Activated CD4-positive, alpha-beta T cell treated with anti-CD3 and anti-CD28 coated beads, Interleukin-2, Interleukin-4, amounts not matched to agents 100 ng/mL and 50 ng/mL, durations not matched to agents 16 hours and 8 hours (primary cell): ENCODE measurements around the gene NUDCD3.
"Not testable (repeated sequence)": the region's sequence is repeated elsewhere in the genome, so short reads cannot be mapped to it uniquely, and the experiment has no call there.

Experiments used
- DNase-seq: peaks from one replicate; pipeline ENCODE4 v3.0.0-alpha.2; 2020; ENCODE audit warnings: low spot score

Gene NUDCD3

GRCh38 chr7:44447874-44448425, 42.5 kb downstream of the NUDCD3 start:
- DNase-seq, result no peak

DNA sequence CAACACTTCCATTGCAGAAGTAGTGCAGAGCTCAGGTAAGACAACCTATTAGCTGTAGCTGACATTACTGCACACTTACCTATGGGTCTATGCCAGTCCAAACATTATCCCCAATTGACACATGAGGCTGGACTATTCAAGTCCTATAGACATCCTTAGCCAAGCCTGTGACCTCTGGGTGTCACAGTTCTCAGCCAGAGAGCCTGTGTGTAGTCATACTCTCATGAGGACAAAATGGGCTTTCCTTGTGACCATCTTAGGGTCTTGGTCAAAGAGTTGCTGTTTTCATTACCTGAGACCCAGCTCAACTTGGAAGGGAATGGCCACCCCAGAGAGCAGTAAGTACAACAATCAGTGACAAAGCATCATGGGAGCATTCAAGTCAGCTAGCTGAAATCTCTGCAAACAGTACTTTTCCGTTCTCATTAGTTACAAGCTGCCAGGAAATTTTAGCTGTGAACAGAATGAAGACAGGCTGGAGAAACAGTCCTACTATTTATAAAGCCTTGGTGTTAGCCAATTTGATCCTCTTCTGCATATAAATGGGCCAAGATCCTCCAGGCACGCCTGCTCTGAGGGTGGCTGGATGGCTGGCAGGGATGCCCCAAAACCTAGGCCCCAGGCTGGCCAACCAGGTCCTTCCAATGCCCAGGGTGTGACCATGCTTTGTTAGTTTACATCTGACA, 44.3 kb downstream of the NUDCD3 start:
- DNase-seq, result no peak

- no peak for DNase-seq
These were observed 49.4 kb downstream of the NUDCD3 start for GRCh38 chr7:44441079-44441478.

DNA sequence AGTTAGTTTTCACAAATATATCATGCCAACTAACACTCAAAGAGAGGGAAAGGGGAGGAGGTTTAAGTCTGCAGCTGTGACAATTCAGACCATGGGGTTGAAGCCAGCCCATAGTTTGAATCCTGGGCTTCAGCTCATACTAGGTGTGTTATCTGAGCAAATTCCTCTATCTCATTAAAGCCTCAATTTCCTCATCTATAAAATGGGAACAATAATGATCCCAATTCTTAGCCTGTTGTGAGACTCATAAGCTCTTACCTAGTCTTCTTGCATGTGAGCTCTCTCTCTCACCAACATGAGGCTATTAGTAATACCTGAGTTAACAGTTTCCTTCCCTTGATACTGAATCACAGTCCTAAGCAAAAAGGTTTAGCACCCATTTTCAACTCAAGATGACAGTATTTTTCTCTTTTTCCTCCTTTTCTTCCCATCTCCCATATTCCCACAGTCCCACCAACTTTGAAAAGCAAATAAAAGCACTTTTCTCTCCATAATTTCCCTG, 49.8 kb downstream of the NUDCD3 start:
- no peak for DNase-seq

GRCh38 chr7:44439926-44440325, 50.5 kb downstream of the NUDCD3 start:
- DNase-seq, result no peak

GRCh38 chr7:44438816-44439215, 51.6 kb downstream of the NUDCD3 start:
- DNase-seq, result no peak

DNA sequence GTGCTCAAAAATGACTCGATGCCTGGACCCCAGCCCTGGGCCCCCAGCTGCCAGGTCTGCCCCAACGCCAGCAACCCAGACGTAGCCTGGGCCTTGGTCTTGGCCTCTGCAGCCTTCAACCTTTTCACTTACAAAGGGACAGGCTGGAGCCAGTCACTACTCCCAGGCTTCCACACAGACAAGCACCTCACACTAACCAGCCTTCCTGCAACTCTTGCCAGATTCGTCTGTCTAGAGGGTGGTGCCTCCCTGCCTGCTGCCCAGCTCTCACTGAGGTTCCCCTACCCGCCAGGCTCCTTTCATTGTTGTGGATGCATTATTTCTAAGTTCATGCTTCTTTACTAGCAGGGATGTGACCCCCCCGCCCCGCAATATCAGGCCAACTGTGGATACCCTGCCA, 56.3 kb downstream of the NUDCD3 start:
- DNase-seq, result no peak

DNA sequence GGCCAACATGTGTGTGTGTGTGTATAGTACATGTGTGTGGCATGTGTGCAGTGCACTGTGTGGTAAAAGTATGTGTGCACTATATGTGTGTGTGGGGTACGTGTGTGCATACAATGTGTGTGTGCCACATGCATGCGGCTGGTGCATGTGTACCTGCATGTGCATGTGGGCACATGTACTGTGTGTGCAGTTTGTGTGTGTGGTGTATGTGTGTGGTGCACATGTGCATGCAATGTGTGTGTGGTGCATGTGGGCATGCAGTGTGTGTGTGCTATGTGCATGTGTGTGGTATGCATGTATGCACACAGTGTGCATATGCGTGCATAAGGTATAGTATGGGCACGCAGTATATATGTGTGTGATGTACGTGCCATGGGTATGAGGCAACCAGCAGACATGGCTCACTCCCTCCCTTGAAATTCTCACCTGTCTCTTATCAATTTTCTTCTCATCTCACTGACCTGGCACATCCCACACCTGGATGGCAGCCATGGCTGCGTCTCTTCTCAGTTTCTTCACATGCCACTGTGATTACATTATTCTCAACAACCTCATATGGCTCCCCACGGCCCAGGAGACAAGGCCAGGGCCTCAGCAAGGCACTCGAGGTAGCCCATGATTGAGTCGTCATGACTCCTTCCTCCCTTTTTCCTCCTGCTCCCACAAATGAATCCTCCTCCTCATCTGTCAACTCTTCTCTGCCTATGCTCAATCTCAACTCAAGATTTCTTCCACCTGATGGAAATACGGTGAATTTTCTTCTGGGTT, 57.0 kb downstream of the NUDCD3 start:
- DNase-seq, result no peak

- no peak for DNase-seq
These were observed 58.0 kb downstream of the NUDCD3 start for GRCh38 chr7:44432381-44432977.

GRCh38 chr7:44431091-44431608, 59.3 kb downstream of the NUDCD3 start:
- no peak for DNase-seq

DNA sequence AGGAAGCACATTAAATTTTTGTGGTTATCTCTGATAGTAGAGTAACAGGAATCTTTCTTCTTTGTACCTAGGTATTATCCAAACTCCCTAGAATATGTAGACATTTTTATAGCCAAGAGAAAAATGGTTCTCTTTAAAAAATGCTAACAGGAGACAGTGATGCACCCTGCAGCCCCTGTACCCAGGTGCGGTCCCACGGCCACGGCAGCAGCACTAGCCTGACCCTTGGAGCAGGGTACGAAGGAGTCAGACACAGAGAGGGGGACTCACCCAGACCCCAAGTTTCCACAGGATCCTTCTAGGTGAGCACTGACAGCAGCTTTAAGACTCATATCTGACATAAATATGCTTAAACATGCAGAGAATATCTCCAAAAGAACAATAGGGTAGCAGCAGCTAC, 60.4 kb downstream of the NUDCD3 start:
- DNase-seq, result no peak

GRCh38 chr7:44424762-44425161, 65.7 kb downstream of the NUDCD3 start:
- DNase-seq, result not testable (repeated sequence)

DNA sequence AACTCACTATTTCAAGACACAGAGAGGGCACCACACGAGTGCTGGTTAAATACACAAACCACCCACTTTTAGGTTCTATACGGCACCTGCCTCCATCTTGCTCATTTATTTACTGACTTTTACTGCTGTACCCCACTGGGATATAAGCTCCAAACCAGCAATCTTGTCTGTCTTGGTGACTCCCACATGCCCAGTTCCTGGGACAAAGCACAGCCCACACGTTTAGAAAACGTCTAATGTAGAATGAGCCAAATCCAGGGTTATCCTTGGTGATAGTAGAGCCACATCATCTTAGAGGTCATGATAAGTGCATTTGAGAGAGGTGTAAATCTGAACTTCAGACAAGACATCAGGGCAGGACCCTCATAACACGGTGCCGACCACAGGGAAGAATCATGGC, 73.5 kb downstream of the NUDCD3 start:
- no peak for DNase-seq

- DNase-seq, result no peak
These were observed 74.9 kb downstream of the NUDCD3 start for GRCh38 chr7:44415510-44415909.

DNA sequence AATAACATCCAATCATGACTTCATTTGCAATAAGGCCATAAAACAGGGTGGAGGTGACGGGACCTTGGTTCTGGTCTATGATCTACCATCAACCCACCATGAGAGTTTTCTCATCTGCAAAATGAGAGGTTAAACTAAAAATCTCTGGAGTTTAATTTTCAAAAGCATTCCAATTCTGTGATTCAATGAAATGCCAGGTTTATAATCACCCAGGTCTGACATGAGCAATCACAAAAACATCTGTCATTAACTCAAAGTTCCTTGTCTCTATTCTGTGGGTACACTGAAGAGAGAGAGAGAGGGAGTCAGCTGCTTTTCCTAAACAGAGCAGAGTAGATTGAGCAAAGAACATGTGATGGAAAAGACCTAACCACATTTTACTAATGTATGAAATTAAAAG, 75.4 kb downstream of the NUDCD3 start:
- no peak for DNase-seq

- no peak for DNase-seq
These were observed 79.2 kb downstream of the NUDCD3 start for GRCh38 chr7:44411306-44411705.

DNA sequence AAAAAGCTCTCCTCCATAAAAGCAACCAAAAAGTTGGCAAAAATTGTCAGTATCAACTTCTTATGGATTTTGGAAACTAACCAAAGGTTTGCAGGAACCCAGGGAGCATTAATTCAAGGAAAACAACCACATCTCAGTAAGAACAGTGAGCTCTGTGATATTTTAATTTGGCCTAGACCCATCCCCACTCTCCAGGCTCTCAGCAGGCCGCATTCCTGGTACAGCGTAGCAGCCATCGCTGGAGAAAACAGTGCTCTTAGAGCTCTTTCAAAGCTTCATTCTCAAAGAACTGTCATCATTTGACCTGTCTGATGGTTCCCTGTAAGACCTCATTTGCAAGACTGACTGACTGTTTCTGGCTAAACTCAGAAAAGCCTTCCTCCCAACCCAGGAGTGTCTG, 81.9 kb downstream of the NUDCD3 start:
- no peak for DNase-seq

DNA sequence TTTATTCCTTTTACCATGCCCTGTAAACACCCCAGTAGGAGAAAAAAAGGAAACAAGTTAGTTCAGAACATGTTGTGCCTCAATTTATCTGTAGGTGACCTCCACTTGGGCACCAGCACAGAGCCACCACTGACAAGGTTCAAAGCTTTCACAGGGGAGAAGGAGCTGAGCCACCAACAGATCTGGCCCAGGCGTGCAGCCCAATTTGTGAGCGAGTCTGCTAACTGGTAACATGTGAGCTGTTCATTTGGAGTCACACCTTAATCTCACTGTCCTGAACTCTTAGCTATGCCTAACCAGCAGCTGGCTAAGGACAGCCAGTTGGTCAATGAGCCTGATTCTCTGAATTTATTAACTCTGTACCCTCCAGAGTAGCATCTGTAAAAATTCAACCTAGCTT, 86.7 kb downstream of the NUDCD3 start:
- DNase-seq, result no peak

- DNase-seq, result no peak
These were observed 87.2 kb downstream of the NUDCD3 start for GRCh38 chr7:44403176-44403759.

DNA sequence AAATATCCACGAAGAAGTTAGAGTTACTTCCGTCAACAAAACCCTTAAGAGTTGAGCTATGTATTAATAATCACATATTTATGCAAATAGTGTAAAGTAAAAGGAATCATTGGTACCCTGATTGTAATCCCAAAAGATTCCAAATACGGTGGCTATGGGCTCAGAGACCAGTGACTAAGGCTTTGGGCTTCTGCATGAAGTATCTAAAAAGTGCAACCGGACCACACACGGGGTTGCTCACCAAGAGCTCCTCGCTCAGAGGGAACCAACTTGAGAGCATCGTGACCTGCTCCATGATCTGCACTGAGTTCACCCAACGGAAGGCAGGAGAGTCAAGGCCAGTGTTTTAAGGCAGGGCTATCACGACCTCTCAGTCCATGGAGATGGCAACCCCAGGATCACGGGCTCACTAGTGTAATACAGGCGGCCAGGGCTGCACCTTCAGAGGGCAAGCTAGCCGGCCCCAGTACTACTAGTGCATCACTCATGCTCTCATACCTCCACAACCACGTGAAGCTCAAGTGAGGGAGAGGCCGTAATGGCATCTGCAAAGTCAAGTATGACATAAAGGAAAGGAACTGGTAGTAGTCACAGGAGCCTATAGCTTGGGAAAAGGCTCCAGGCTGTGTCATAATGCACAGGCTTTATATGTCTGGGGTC, 87.9 kb downstream of the NUDCD3 start:
- DNase-seq, result no peak

- DNase-seq, result no peak
These were observed 88.8 kb downstream of the NUDCD3 start for GRCh38 chr7:44401692-44402091.

- DNase-seq, result no peak
These were observed 90.4 kb downstream of the NUDCD3 start for GRCh38 chr7:44400033-44400511.
